Measurements from ENCODE around the gene LRP3.

DNA sequence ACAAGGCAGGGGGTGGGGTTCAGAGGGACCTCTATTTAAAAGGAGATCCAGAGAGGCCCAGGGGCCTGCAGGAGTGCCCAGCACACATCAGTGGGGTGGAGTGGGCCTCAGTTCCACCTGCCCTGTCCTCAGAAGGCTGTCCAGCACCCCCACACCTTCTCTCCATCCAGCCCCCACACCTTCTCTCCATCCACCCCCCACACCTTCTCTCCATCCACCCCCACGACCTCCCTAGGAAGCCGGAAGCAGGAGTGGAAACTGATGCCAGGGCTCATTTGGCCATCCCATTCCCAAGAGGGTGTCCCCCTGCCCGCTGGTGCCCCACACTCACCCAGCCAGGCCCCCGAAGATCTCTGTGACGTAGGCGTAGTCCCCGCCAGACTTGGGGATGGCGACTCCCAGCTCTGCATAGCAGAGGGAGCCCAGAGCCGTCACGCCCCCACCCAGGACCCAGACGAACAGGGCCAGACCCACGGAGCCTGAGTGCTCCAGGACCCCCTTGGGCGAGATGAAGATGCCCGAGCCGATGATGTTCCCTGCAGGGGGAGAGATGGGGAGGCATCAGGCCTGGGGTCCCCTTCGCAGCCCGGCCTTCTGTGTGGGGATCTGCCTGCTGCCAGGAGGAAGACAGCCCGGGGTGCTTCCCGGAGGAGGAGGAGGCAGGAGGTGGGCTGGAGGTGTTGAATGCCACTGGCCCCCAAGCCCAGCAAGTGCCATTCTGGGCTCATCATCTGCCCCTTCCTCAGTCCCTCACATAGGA, 21.5 kb downstream of the LRP3 start:
- TF ChIP-seq POLR2A (IDR thresholded peaks at IDR 0.05) (no peak), CTCF (IDR thresholded peaks at IDR 0.05 in 4 of 5, conservative IDR thresholded peaks at IDR 0.05 in 1 of 5) (no peak)
